HepG2 (cell line): ENCODE results near the gene SNRPD3. TPM values are rescaled to one million over a fixed set of nuclear protein-coding genes. Genes with fewer than 3 reads are reported as not detected.

Experiments
- AHR ChIP-seq: IDR thresholded peaks from 2 replicates; pipeline ENCODE4 v1.6.1; 2018; ENCODE audit warnings: missing genetic modification reagents, missing compliant biosample characterization
- ATF7-NPFF ChIP-seq: sonication (generic); formaldehyde crosslinking; IDR thresholded peaks from 2 replicates; pipeline ENCODE4 v1.8.1; 2023; ENCODE audit warnings: mild to moderate bottlenecking, low read depth, missing genetic modification reagents, moderate library complexity
- BCL6 ChIP-seq: IDR thresholded peaks from 2 replicates; pipeline ENCODE4 v1.6.1; 2016; ENCODE audit warnings: missing genetic modification reagents, missing compliant biosample characterization
- CAMTA2 ChIP-seq: sonication (generic); formaldehyde crosslinking; IDR thresholded peaks from 2 replicates; pipeline ENCODE4 v1.4.0; 2020; ENCODE audit warnings: mild to moderate bottlenecking, missing genetic modification reagents, borderline replicate concordance
- GATAD1 ChIP-seq: IDR thresholded peaks from 2 replicates; pipeline ENCODE4 v1.6.1; 2016; ENCODE audit warnings: missing genetic modification reagents, missing compliant biosample characterization
- HDAC2 ChIP-seq: sonication (generic); formaldehyde crosslinking; IDR thresholded peaks from 2 replicates; pipeline ENCODE4 v1.4.0; 2020; ENCODE audit warnings: missing genetic modification reagents
- HMGA1 ChIP-seq: sonication (generic); formaldehyde crosslinking; conservative IDR thresholded peaks from 2 replicates; pipeline ENCODE4 v1.4.0; 2020; ENCODE audit warnings: missing genetic modification reagents
- MED13 ChIP-seq: sonication (generic); formaldehyde crosslinking; IDR thresholded peaks from 2 replicates; pipeline ENCODE4 v1.5.0; 2020; ENCODE audit warnings: missing genetic modification reagents
- NFKB2 ChIP-seq: sonication (generic); formaldehyde crosslinking; IDR thresholded peaks from 2 replicates; pipeline ENCODE4 v1.4.0; 2020; ENCODE audit warnings: missing genetic modification reagents, borderline replicate concordance
- NFRKB ChIP-seq: fragments of 450-650 bp; IDR thresholded peaks from 2 replicates; pipeline ENCODE4 v1.6.1; 2017
- PCBP2 ChIP-seq: fragments of 200-400 bp; formaldehyde crosslinking; optimal IDR thresholded peaks from 2 replicates; pipeline ENCODE3; 2018; ENCODE audit warnings: low read length, low read depth; ENCODE audit not compliant: poor library complexity, severe bottlenecking
- PTBP1 ChIP-seq: fragments of 200-400 bp; formaldehyde crosslinking; IDR thresholded peaks from 2 replicates; pipeline ENCODE4 v1.6.1; 2018; ENCODE audit warnings: low read length, low read depth; ENCODE audit not compliant: poor library complexity, severe bottlenecking
- RBM22 ChIP-seq: fragments of 200-400 bp; formaldehyde crosslinking; optimal IDR thresholded peaks from 2 replicates; pipeline ENCODE3; 2017; ENCODE audit warnings: mild to moderate bottlenecking, low read length, moderate library complexity
- REL ChIP-seq: sonication (generic); formaldehyde crosslinking; conservative IDR thresholded peaks from 2 replicates; pipeline ENCODE4 v1.8.0; 2022; ENCODE audit warnings: mild to moderate bottlenecking, missing genetic modification reagents, moderate library complexity
- SMAD3 ChIP-seq: sonication (generic); formaldehyde crosslinking; IDR thresholded peaks from 2 replicates; pipeline ENCODE4 v1.4.0; 2020; ENCODE audit warnings: missing genetic modification reagents
- SOX6 ChIP-seq, 2 experiments: fragments of 450-650 bp in 1 of 2; sonication (generic) in 1 of 2; formaldehyde crosslinking in 1 of 2; IDR thresholded peaks; 2 replicates each; pipeline versions ENCODE4 v1.4.0 to v1.6.1; 2017 to 2020; ENCODE audit warnings: antibody characterized with exemption in 1 of 2, mild to moderate bottlenecking in 1 of 2, missing genetic modification reagents in 1 of 2
- SSRP1 ChIP-seq: IDR thresholded peaks from 2 replicates; pipeline ENCODE4 v1.6.1; 2016; ENCODE audit warnings: control low read depth
- TARDBP ChIP-seq: sonication (generic); formaldehyde crosslinking; IDR thresholded peaks from 2 replicates; pipeline ENCODE4 v1.8.0; 2022; ENCODE audit warnings: mild to moderate bottlenecking, missing genetic modification reagents
- THYN1 ChIP-seq: sonication (generic); formaldehyde crosslinking; IDR thresholded peaks from 2 replicates; pipeline ENCODE4 v1.8.1; 2023; ENCODE audit warnings: low read depth, mild to moderate bottlenecking, moderate library complexity, missing genetic modification reagents, borderline replicate concordance
- ZBTB21 ChIP-seq: sonication (generic); formaldehyde crosslinking; IDR thresholded peaks from 2 replicates; pipeline ENCODE4 v1.4.0; 2020; ENCODE audit warnings: missing genetic modification reagents
- ZNF598 ChIP-seq: sonication (generic); formaldehyde crosslinking; IDR thresholded peaks from 2 replicates; pipeline ENCODE4 v1.5.1; 2020; ENCODE audit warnings: mild to moderate bottlenecking, missing genetic modification reagents, borderline replicate concordance
- ZNF792 ChIP-seq: IDR thresholded peaks from 2 replicates; pipeline ENCODE4 v1.6.1; 2016
- polyA plus RNA-seq, 8 experiments: library from polyadenylated mRNA; depleted of rRNA in 3 of 8; stranded (reverse) in 7 of 8; unstranded in 1 of 8; fragments of >200 nt; fragmentation: Illumina TruSeq in 4 of 8; extraction: Trizol in 4 of 8; gene quantifications; 2 replicates each; pipeline versions ENCODE4 v1.2.1 to v1.2.3, GENCODE V29; 2011 to 2016; ENCODE audit warnings: low read depth in 4 of 8, missing spikeins in 1 of 8, mixed read lengths in 1 of 8; ENCODE audit not compliant: insufficient read depth in 1 of 8
- total RNA-seq, 5 experiments: library from RNA; depleted of rRNA; stranded (reverse); fragments of >200 nt; fragmentation: Illumina TruSeq; extraction: Trizol; gene quantifications; 2 replicates each; pipeline ENCODE4 v1.2.3, GENCODE V29; 2016; ENCODE audit warnings: low read depth in 1 of 5
- TF ChIP-seq, protein P1 (sequence below): sonication (generic); formaldehyde crosslinking; IDR thresholded peaks from 2 replicates; pipeline ENCODE4 v1.4.0; 2020; ENCODE audit warnings: missing genetic modification reagents, borderline replicate concordance
- TF ChIP-seq, protein P2 (sequence below): sonication (generic); formaldehyde crosslinking; IDR thresholded peaks from 2 replicates; pipeline ENCODE4 v1.4.0; 2020; ENCODE audit warnings: low read depth, mild to moderate bottlenecking, missing genetic modification reagents
- TF ChIP-seq, protein P3 (sequence below): sonication (generic); formaldehyde crosslinking; IDR thresholded peaks from 2 replicates; pipeline ENCODE4 v1.4.0; 2020; ENCODE audit warnings: missing genetic modification reagents

The SNRPD3 gene
- total and polyA plus RNA-seq, 2 of the 13 experiments (the other 11 are each of a cell fraction or from before 2014, with no cell fraction given): 110 to 209 TPM

DNA sequence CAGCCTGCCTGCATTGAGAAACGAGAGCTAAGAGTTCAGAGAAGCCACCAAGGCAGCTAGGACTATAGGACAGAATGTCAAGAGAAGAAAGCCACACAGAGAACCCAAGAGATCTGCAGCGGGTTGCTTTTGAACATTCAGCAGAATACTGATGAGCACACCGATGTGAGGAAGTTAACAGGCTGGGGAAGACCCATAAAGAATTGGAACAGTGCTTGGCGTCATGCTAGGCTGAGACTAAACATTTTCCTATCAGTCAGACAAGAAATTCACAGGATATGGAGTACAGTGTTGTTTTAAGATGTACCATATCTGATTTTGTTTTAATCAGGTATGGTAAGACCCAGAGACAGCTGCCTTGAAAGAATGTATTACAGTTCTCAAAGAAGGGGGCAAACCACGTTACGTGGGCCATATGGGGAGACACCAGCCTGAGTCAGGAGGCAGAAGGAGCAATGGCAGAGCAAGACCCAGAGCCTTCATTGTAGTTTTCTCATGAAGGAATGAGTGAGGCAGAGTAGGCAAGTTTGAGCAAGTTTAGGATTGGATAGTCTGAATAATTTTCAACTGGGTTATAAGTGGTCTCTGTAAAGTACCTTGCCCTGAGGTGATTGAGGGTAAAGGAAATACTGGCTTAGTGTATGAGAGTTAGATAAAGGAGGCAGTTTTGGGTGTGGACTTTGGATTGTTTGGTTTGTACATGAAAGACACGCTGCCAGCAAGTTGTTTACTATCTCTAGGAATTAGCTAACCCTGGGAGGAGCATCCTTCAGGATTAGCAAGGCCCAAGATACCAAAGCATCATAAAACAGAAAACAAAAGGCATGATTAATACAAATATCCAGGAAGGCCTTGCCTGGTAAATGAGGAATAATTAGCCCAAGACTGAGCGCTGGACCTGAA is 22.8 kb downstream of the SNRPD3 start (continued):
- TF ChIP-seq BCL6 (CRISPR knock-in tag): peak; percentile 99
- TF ChIP-seq REL (CRISPR knock-in tag): no peak
- TF ChIP-seq THYN1 (CRISPR knock-in tag): no peak
- no peak for TF ChIP-seq PTBP1
- TF ChIP-seq, protein P1, sequence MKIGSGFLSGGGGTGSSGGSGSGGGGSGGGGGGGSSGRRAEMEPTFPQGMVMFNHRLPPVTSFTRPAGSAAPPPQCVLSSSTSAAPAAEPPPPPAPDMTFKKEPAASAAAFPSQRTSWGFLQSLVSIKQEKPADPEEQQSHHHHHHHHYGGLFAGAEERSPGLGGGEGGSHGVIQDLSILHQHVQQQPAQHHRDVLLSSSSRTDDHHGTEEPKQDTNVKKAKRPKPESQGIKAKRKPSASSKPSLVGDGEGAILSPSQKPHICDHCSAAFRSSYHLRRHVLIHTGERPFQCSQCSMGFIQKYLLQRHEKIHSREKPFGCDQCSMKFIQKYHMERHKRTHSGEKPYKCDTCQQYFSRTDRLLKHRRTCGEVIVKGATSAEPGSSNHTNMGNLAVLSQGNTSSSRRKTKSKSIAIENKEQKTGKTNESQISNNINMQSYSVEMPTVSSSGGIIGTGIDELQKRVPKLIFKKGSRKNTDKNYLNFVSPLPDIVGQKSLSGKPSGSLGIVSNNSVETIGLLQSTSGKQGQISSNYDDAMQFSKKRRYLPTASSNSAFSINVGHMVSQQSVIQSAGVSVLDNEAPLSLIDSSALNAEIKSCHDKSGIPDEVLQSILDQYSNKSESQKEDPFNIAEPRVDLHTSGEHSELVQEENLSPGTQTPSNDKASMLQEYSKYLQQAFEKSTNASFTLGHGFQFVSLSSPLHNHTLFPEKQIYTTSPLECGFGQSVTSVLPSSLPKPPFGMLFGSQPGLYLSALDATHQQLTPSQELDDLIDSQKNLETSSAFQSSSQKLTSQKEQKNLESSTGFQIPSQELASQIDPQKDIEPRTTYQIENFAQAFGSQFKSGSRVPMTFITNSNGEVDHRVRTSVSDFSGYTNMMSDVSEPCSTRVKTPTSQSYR: peak; percentile 46; the same call in 1 of the 2 replicates
- TF ChIP-seq NFRKB: no peak
- peak; percentile 79; the same call in 1 of the 2 replicates for TF ChIP-seq TARDBP (CRISPR knock-in tag)
- no peak for TF ChIP-seq HMGA1
- TF ChIP-seq, protein P2, sequence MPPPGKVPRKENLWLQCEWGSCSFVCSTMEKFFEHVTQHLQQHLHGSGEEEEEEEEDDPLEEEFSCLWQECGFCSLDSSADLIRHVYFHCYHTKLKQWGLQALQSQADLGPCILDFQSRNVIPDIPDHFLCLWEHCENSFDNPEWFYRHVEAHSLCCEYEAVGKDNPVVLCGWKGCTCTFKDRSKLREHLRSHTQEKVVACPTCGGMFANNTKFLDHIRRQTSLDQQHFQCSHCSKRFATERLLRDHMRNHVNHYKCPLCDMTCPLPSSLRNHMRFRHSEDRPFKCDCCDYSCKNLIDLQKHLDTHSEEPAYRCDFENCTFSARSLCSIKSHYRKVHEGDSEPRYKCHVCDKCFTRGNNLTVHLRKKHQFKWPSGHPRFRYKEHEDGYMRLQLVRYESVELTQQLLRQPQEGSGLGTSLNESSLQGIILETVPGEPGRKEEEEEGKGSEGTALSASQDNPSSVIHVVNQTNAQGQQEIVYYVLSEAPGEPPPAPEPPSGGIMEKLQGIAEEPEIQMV (CRISPR knock-in tag): no peak
- no peak for TF ChIP-seq AHR (CRISPR knock-in tag)
- TF ChIP-seq ZNF792 (CRISPR knock-in tag): peak; percentile 52; the same call in 1 of the 2 replicates
- TF ChIP-seq SOX6 (IDR thresholded peaks at IDR 0.05): no peak
- TF ChIP-seq SOX6 (CRISPR knock-in tag; IDR thresholded peaks at IDR 0.05): peak; percentile 97
- TF ChIP-seq, protein P3, sequence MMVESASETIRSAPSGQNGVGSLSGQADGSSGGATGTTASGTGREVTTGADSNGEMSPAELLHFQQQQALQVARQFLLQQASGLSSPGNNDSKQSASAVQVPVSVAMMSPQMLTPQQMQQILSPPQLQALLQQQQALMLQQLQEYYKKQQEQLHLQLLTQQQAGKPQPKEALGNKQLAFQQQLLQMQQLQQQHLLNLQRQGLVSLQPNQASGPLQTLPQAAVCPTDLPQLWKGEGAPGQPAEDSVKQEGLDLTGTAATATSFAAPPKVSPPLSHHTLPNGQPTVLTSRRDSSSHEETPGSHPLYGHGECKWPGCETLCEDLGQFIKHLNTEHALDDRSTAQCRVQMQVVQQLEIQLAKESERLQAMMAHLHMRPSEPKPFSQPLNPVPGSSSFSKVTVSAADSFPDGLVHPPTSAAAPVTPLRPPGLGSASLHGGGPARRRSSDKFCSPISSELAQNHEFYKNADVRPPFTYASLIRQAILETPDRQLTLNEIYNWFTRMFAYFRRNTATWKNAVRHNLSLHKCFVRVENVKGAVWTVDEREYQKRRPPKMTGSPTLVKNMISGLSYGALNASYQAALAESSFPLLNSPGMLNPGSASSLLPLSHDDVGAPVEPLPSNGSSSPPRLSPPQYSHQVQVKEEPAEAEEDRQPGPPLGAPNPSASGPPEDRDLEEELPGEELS: peak; percentile 99
- TF ChIP-seq HDAC2 (CRISPR knock-in tag): peak; percentile 94
- TF ChIP-seq SSRP1: peak; percentile 71
- TF ChIP-seq SMAD3 (CRISPR knock-in tag): peak; percentile 92
- no peak for TF ChIP-seq PCBP2
- peak; percentile 92 for TF ChIP-seq RBM22
- peak; percentile 40; the same call in 1 of the 2 replicates for TF ChIP-seq GATAD1
- no peak for TF ChIP-seq CAMTA2 (CRISPR knock-in tag)
- TF ChIP-seq ZNF598 (CRISPR knock-in tag): no peak
- TF ChIP-seq MED13 (CRISPR knock-in tag): peak; percentile 69
- no peak for TF ChIP-seq NFKB2
- 0 out of 2 replicates have a peak, but pooled peaks have one; percentile 20 for TF ChIP-seq ATF7-NPFF (CRISPR knock-in tag)
- no peak for TF ChIP-seq ZBTB21 (CRISPR knock-in tag)
